OCI-LY3 (cell line): ENCODE results near the gene TMEM222.
A peak's percentile ranks its signal among the peaks of the same experiment; 100 is the strongest.

Experiments
- H2AFZ ChIP-seq: fragments of 200-600, 300-600 bp; shearing (Covaris generic); 2 replicates; pipeline ENCODE4 v1.6.0; 2014; ENCODE audit warnings: antibody characterized with exemption, low read depth, low read length
- H3K27ac ChIP-seq: fragments of 200-600, 300-600 bp; sonication (generic); 2 replicates; pipeline ENCODE4 v1.5.1; 2014; ENCODE audit warnings: mild to moderate bottlenecking, low read length, moderate library complexity, mixed read lengths
- H3K27me3 ChIP-seq: fragments of 200-600, 300-600 bp; sonication (generic); 2 replicates; pipeline ENCODE4 v1.6.1; 2014; ENCODE audit warnings: low read depth, low read length, mixed read lengths
- H3K36me3 ChIP-seq: fragments of 200-600, 300-600 bp; sonication (generic); replicated peaks from 2 replicates; pipeline ENCODE3; 2014; ENCODE audit warnings: low read depth, low read length, mixed read lengths
- H3K4me1 ChIP-seq: fragments of 300-600, 200-600 bp; sonication (generic); 2 replicates; pipeline ENCODE4 v1.6.1; 2014; ENCODE audit warnings: low read length, mixed read lengths
- H3K4me2 ChIP-seq: fragments of 200-600, 300-600 bp; sonication (generic); 2 replicates; pipeline ENCODE4 v1.6.1; 2014; ENCODE audit warnings: low read length, mixed read lengths
- H3K4me3 ChIP-seq: fragments of 300-600, 200-600 bp; sonication (generic); 2 replicates; pipeline ENCODE4 v1.5.1; 2014; ENCODE audit warnings: antibody characterized with exemption, mild to moderate bottlenecking, low read length, moderate library complexity
- H3K79me2 ChIP-seq: fragments of 300-600, 200-600 bp; shearing (Covaris generic); 2 replicates; pipeline ENCODE4 v1.6.1; 2014; ENCODE audit warnings: mild to moderate bottlenecking, low read length, mixed read lengths
- H3K9ac ChIP-seq: fragments of 300-600, 200-600 bp; shearing (Covaris generic); 2 replicates; pipeline ENCODE4 v1.6.0; 2014; ENCODE audit warnings: mild to moderate bottlenecking, low read length, moderate library complexity
- H3K9me3 ChIP-seq: fragments of 200-600, 300-600 bp; shearing (Covaris generic); 2 replicates; pipeline ENCODE4 v1.6.1; 2014; ENCODE audit warnings: low read length, mixed read lengths; ENCODE audit not compliant: insufficient read depth
- H4K20me1 ChIP-seq: fragments of 200-600, 300-600 bp; sonication (generic); 2 replicates; pipeline ENCODE4 v1.6.1; 2016; ENCODE audit warnings: low read length, mixed read lengths; ENCODE audit not compliant: insufficient read depth
- EZH2phosphoT487 ChIP-seq: fragments of 200-600 bp; shearing (Covaris generic); IDR thresholded peaks from 2 replicates; pipeline ENCODE4 v1.6.1; 2018; ENCODE audit warnings: antibody characterized with exemption, mixed run types, low read depth
- TF ChIP-seq, protein P1 (sequence below): fragments of 200-600, 300-600 bp; sonication (generic); IDR thresholded peaks from 2 replicates; pipeline ENCODE4 v1.5.1; 2014; ENCODE audit warnings: antibody characterized with exemption, low read length, low read depth

The TMEM222 gene

DNA sequence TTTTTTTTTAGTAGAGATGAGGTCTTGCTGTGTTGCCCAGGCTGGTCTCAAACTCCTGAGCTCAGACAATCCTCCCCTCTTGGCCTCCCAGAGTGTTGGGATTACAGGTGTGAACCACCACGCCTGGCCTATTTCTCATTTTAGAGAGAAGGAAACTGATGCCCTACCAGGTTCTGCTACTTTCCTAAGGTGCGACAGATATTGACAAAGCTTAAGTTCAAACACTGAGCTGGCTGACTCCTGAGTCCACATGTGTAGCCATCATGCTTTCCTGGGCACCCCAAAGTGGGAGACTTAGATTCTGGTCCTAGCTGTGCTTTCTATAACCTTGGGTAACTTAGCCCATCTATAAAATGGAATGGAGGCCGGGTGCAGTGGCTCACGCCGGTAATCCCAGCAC, 5.1 kb upstream of the TMEM222 start:
- Histone ChIP-seq H2AFZ (no peak overlapping the region), H3K4me2 (no peak overlapping the region), H3K4me3 (no peak overlapping the region), H3K36me3 (no peaks in the 10 kb centered on the region), H3K27me3 (no peaks in the 10 kb centered on the region), H3K27ac (no peak overlapping the region), H3K9ac (no peak overlapping the region), H4K20me1 (no peaks in the 10 kb centered on the region), H3K4me1 (no peaks in the 10 kb centered on the region), H3K79me2 (no peaks in the 10 kb centered on the region), H3K9me3 (no peaks in the 10 kb centered on the region)
- TF ChIP-seq EZH2phosphoT487 = no peak
- TF ChIP-seq, protein P1, sequence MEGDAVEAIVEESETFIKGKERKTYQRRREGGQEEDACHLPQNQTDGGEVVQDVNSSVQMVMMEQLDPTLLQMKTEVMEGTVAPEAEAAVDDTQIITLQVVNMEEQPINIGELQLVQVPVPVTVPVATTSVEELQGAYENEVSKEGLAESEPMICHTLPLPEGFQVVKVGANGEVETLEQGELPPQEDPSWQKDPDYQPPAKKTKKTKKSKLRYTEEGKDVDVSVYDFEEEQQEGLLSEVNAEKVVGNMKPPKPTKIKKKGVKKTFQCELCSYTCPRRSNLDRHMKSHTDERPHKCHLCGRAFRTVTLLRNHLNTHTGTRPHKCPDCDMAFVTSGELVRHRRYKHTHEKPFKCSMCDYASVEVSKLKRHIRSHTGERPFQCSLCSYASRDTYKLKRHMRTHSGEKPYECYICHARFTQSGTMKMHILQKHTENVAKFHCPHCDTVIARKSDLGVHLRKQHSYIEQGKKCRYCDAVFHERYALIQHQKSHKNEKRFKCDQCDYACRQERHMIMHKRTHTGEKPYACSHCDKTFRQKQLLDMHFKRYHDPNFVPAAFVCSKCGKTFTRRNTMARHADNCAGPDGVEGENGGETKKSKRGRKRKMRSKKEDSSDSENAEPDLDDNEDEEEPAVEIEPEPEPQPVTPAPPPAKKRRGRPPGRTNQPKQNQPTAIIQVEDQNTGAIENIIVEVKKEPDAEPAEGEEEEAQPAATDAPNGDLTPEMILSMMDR = no peak

DNA sequence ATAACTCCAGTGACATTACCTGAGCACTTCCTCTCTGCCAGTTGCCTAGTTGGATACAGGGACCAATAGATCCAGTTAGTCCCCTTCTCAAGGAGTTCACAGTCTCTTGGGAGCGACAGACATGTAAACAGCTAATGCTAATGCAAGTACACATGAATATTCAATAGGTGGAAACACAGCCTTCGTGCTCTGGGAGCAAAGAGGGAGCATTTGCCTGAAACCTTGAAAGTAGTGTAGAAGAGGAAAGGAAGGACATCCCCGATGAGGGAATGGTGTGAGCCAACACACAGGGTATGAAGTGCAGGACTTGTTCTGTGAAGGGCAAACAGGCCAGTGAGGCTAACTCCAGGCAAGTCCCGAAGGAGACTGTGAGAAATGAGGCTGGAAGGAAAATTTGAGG, 3.8 kb upstream of the TMEM222 start:
- Histone ChIP-seq H3K4me2 (no peak overlapping the region), H3K4me1 (peaks cover 3% of the 10 kb centered on the region), H3K79me2 (peaks cover 10% of the 10 kb centered on the region), H3K36me3 (no peaks in the 10 kb centered on the region), H3K4me3 (no peak overlapping the region), H3K27ac (no peak overlapping the region), H3K27me3 (no peaks in the 10 kb centered on the region), H4K20me1 (no peaks in the 10 kb centered on the region), H3K9me3 (no peaks in the 10 kb centered on the region), H2AFZ (no peak overlapping the region), H3K9ac (no peak overlapping the region)
- TF ChIP-seq, protein P1 = no peak

DNA sequence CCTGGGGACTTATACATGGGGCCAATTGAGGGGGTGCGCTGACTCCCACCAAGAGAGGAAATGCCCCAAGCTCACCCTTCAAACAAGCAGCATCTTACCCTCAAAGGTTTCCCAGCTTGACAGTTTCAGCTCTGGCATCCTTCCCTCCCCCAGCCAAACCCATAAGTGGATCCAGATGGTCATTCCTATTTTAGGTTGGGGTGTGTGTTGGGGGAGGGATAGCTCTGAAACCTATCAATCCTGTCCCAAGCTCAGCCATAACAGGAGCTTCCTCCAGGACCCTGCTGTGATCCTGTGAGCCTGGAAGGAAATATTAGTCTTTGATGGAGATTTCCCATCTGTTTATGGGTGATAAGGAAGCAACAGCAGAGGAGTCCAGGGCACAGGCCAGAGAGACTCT, 3.4 kb upstream of the TMEM222 start:
- Histone ChIP-seq H3K4me3 (no peak overlapping the region), H2AFZ (no peak overlapping the region), H3K27me3 (no peaks in the 10 kb centered on the region), H3K4me1 (peaks cover 7% of the 10 kb centered on the region), H3K9me3 (no peaks in the 10 kb centered on the region), H3K36me3 (no peaks in the 10 kb centered on the region), H3K4me2 (no peak overlapping the region), H3K79me2 (peaks cover 15% of the 10 kb centered on the region), H3K9ac (no peak overlapping the region), H4K20me1 (no peaks in the 10 kb centered on the region), H3K27ac (no peak overlapping the region)
- TF ChIP-seq EZH2phosphoT487 = no peak
- TF ChIP-seq, protein P1 = no peak

DNA sequence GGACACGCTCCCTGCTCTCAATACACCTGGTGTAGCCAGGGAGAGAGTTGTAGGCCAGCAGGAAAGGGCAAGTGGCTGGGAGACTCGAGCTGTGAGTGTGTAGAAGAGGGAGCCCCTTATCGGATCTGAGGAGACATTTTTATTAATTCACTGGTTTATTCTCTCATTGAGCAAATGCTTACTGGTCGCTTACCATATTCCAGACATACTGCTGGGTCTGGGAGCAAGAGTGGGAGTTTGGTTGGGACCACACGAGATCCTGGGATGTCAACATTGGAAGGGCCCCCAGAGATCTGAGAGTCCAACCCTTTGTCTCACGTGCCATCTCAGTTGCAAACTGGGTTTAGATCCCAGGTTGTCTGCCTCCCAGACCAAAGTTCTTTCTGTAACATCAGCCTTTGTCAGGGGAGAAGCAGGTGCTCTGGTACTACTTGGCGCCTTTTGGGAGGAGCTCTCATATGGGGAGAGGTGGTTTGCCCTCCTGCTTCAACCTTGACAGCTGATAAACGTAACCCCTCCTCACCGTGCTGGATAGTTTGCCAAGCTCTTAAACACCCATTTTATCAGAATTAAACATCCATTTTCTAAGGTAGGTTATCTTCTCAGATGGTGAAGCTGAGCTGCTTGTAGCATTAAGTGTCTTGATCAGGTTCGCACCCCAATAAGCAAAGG, 742 bp downstream of the TMEM222 start:
- Histone ChIP-seq H3K4me2 (peak overlapping the region; percentile 98), H3K36me3 (no peaks in the 10 kb centered on the region), H3K4me1 (peaks cover 8% of the 10 kb centered on the region), H3K9me3 (no peaks in the 10 kb centered on the region), H3K27ac (peak overlapping the region; percentile 71), H3K79me2 (peaks cover 53% of the 10 kb centered on the region), H3K4me3 (peak overlapping the region; percentile 98), H2AFZ (peak overlapping the region; percentile 54; the same call in 1 of the 2 replicates), H3K27me3 (no peaks in the 10 kb centered on the region), H3K9ac (peak overlapping the region; percentile 97), H4K20me1 (no peaks in the 10 kb centered on the region)
- TF ChIP-seq EZH2phosphoT487 = no peak
- TF ChIP-seq, protein P1 = no peak
